ENCODE results near the gene LRRFIP1.

DNA sequence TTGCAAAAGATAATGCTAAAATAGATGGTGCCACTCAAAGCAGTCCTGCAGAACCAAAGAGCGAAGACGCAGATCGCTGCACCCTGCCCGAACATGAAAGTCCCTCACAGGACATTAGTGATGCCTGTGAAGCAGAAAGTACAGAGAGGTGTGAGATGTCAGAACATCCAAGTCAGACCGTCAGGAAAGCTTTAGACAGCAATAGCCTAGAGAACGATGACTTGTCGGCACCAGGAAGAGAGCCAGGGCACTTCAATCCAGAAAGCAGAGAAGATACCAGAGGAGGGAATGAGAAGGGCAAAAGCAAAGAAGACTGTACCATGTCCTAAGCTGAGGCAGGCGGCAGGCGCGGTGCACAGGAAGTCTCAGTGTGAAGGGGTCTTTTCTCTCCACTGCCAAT lies 136.4 kb downstream of the LRRFIP1 start:
- TF ChIP-seq POLR2A (IDR thresholded peaks at IDR 0.05; ENCODE audit: low read depth, low read length) = no peak
- TF ChIP-seq NBN (IDR thresholded peaks at IDR 0.05) = no peak
- no peak for TF ChIP-seq EGR1 (IDR thresholded peaks at IDR 0.05; ENCODE audit: borderline replicate concordance in 1 of 2, low read depth in 2 of 2, low read length in 2 of 2)
- TF ChIP-seq ZSCAN29 (IDR thresholded peaks at IDR 0.05) = no peak
- no peak for TF ChIP-seq ATF7 (IDR thresholded peaks at IDR 0.05; ENCODE audit: low read depth)
- no peak for TF ChIP-seq SMC3 (IDR thresholded peaks at IDR 0.05; ENCODE audit: borderline replicate concordance, low read length)
- no peak for TF ChIP-seq STAT1 (conservative IDR thresholded peaks at IDR 0.05)
- no peak for TF ChIP-seq ETV6 (conservative IDR thresholded peaks at IDR 0.05 in 1 of 2, IDR thresholded peaks at IDR 0.05 in 1 of 2; ENCODE audit: borderline replicate concordance in 1 of 2, low read depth in 1 of 2)
- TF ChIP-seq, protein P1, sequence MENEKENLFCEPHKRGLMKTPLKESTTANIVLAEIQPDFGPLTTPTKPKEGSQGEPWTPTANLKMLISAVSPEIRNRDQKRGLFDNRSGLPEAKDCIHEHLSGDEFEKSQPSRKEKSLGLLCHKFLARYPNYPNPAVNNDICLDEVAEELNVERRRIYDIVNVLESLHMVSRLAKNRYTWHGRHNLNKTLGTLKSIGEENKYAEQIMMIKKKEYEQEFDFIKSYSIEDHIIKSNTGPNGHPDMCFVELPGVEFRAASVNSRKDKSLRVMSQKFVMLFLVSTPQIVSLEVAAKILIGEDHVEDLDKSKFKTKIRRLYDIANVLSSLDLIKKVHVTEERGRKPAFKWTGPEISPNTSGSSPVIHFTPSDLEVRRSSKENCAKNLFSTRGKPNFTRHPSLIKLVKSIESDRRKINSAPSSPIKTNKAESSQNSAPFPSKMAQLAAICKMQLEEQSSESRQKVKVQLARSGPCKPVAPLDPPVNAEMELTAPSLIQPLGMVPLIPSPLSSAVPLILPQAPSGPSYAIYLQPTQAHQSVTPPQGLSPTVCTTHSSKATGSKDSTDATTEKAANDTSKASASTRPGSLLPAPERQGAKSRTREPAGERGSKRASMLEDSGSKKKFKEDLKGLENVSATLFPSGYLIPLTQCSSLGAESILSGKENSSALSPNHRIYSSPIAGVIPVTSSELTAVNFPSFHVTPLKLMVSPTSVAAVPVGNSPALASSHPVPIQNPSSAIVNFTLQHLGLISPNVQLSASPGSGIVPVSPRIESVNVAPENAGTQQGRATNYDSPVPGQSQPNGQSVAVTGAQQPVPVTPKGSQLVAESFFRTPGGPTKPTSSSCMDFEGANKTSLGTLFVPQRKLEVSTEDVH (IDR thresholded peaks at IDR 0.05; ENCODE audit: low read depth, partially characterized antibody) = no peak
- no peak for TF ChIP-seq TCF3 (IDR thresholded peaks at IDR 0.05; ENCODE audit: borderline replicate concordance, insufficient read depth, low read depth, low read length)
- TF ChIP-seq, protein P2, sequence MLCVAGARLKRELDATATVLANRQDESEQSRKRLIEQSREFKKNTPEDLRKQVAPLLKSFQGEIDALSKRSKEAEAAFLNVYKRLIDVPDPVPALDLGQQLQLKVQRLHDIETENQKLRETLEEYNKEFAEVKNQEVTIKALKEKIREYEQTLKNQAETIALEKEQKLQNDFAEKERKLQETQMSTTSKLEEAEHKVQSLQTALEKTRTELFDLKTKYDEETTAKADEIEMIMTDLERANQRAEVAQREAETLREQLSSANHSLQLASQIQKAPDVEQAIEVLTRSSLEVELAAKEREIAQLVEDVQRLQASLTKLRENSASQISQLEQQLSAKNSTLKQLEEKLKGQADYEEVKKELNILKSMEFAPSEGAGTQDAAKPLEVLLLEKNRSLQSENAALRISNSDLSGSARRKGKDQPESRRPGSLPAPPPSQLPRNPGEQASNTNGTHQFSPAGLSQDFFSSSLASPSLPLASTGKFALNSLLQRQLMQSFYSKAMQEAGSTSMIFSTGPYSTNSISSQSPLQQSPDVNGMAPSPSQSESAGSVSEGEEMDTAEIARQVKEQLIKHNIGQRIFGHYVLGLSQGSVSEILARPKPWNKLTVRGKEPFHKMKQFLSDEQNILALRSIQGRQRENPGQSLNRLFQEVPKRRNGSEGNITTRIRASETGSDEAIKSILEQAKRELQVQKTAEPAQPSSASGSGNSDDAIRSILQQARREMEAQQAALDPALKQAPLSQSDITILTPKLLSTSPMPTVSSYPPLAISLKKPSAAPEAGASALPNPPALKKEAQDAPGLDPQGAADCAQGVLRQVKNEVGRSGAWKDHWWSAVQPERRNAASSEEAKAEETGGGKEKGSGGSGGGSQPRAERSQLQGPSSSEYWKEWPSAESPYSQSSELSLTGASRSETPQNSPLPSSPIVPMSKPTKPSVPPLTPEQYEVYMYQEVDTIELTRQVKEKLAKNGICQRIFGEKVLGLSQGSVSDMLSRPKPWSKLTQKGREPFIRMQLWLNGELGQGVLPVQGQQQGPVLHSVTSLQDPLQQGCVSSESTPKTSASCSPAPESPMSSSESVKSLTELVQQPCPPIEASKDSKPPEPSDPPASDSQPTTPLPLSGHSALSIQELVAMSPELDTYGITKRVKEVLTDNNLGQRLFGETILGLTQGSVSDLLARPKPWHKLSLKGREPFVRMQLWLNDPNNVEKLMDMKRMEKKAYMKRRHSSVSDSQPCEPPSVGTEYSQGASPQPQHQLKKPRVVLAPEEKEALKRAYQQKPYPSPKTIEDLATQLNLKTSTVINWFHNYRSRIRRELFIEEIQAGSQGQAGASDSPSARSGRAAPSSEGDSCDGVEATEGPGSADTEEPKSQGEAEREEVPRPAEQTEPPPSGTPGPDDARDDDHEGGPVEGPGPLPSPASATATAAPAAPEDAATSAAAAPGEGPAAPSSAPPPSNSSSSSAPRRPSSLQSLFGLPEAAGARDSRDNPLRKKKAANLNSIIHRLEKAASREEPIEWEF (IDR thresholded peaks at IDR 0.05; ENCODE audit: insufficient replicate concordance, low read depth, low read length) = no peak
- TF ChIP-seq, protein P3, sequence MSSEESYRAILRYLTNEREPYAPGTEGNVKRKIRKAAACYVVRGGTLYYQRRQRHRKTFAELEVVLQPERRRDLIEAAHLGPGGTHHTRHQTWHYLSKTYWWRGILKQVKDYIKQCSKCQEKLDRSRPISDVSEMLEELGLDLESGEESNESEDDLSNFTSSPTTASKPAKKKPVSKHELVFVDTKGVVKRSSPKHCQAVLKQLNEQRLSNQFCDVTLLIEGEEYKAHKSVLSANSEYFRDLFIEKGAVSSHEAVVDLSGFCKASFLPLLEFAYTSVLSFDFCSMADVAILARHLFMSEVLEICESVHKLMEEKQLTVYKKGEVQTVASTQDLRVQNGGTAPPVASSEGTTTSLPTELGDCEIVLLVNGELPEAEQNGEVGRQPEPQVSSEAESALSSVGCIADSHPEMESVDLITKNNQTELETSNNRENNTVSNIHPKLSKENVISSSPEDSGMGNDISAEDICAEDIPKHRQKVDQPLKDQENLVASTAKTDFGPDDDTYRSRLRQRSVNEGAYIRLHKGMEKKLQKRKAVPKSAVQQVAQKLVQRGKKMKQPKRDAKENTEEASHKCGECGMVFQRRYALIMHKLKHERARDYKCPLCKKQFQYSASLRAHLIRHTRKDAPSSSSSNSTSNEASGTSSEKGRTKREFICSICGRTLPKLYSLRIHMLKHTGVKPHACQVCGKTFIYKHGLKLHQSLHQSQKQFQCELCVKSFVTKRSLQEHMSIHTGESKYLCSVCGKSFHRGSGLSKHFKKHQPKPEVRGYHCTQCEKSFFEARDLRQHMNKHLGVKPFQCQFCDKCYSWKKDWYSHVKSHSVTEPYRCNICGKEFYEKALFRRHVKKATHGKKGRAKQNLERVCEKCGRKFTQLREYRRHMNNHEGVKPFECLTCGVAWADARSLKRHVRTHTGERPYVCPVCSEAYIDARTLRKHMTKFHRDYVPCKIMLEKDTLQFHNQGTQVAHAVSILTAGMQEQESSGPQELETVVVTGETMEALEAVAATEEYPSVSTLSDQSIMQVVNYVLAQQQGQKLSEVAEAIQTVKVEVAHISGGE (CRISPR knock-in tag; IDR thresholded peaks at IDR 0.05) = no peak

Data from GM12878 (cell line).